ENCODE measurements around the gene CMTM6. TPM values are rescaled to one million over a fixed set of nuclear protein-coding genes. Genes with fewer than 3 reads are reported as not detected.
A peak's percentile ranks its signal among the peaks of the same experiment; 100 is the strongest.

The CMTM6 gene
- total RNA-seq, 1 donor from 2014 or later: 70.2 TPM

- Mint-ChIP-seq H3K36me3 (no peaks in the 10 kb centered on the region), H3K27me3 (ENCODE audit: insufficient read depth, low read depth) (peaks cover 5% of the 10 kb centered on the region), H3K4me1 (peaks cover 11% of the 10 kb centered on the region), H3K27ac (no peak overlapping the region), H3K4me3 (no peak overlapping the region), H3K9me3 (no peaks in the 10 kb centered on the region)
- no peak overlapping the region for H3K9ac ChIP-seq
- H3K4me2 ChIP-seq: no peak overlapping the region
- H3K27ac ChIP-seq: no peak overlapping the region
- no peaks in the 10 kb centered on the region for H3K4me1 ChIP-seq
- no peaks in the 10 kb centered on the region for H3K9me3 ChIP-seq (ENCODE audit: low read depth)
- no peak for TF ChIP-seq EZH2 (IDR thresholded peaks at IDR 0.05)
- no peak for TF ChIP-seq CTCF (IDR thresholded peaks at IDR 0.05)
- TF ChIP-seq EZH2phosphoT487 (IDR thresholded peaks at IDR 0.05): no peak
- H2AFZ ChIP-seq (replicated peaks): no peak overlapping the region
- DNase-seq (ENCODE audit: low spot score): no peak
- no peaks in the 10 kb centered on the region for H3K79me2 ChIP-seq (ENCODE audit: low read depth)
- no peaks in the 10 kb centered on the region for H3K27me3 ChIP-seq
- H3K4me3 ChIP-seq: no peak overlapping the region
- no peaks in the 10 kb centered on the region for H4K20me1 ChIP-seq (ENCODE audit: low read depth)
- H3F3A ChIP-seq (ENCODE audit: low read depth): no peaks in the 10 kb centered on the region
- H3K36me3 ChIP-seq: no peaks in the 10 kb centered on the region
Observed at GRCh38 chr3:32434206-32434605, 68.4 kb downstream of the CMTM6 start.

- Mint-ChIP-seq H3K27ac (peak overlapping the region; percentile 5), H3K4me1 (peaks cover 11% of the 10 kb centered on the region), H3K4me3 (no peak overlapping the region), H3K9me3 (no peaks in the 10 kb centered on the region), H3K27me3 (ENCODE audit: insufficient read depth, low read depth) (peaks cover 4% of the 10 kb centered on the region), H3K36me3 (no peaks in the 10 kb centered on the region)
- no peaks in the 10 kb centered on the region for H3K27me3 ChIP-seq
- no peak overlapping the region for H3K9ac ChIP-seq
- no peaks in the 10 kb centered on the region for H4K20me1 ChIP-seq (ENCODE audit: low read depth)
- H3K27ac ChIP-seq: no peak overlapping the region
- H3K36me3 ChIP-seq: no peaks in the 10 kb centered on the region
- H3K4me2 ChIP-seq: no peak overlapping the region
- H3K4me3 ChIP-seq: no peak overlapping the region
- no peaks in the 10 kb centered on the region for H3K4me1 ChIP-seq
- H3F3A ChIP-seq (ENCODE audit: low read depth): no peaks in the 10 kb centered on the region
- no peaks in the 10 kb centered on the region for H3K79me2 ChIP-seq (ENCODE audit: low read depth)
- no peaks in the 10 kb centered on the region for H3K9me3 ChIP-seq (ENCODE audit: low read depth)
- TF ChIP-seq EZH2 (IDR thresholded peaks at IDR 0.05) (no peak), EZH2phosphoT487 (IDR thresholded peaks at IDR 0.05) (no peak), CTCF (IDR thresholded peaks at IDR 0.05) (no peak)
- no peak overlapping the region for H2AFZ ChIP-seq (replicated peaks)
- DNase-seq (ENCODE audit: low spot score): no peak
Observed at GRCh38 chr3:32432711-32433530, 69.7 kb downstream of the CMTM6 start.

- Mint-ChIP-seq H3K36me3 (no peaks in the 10 kb centered on the region), H3K27me3 (ENCODE audit: insufficient read depth, low read depth) (peaks cover 4% of the 10 kb centered on the region), H3K4me3 (no peak overlapping the region), H3K27ac (peak overlapping the region; percentile 33), H3K9me3 (no peaks in the 10 kb centered on the region), H3K4me1 (peaks cover 16% of the 10 kb centered on the region)
- no peak overlapping the region for H3K4me2 ChIP-seq
- no peak overlapping the region for H3K9ac ChIP-seq
- DNase-seq (ENCODE audit: low spot score): no peak
- H3K4me1 ChIP-seq: no peaks in the 10 kb centered on the region
- no peak overlapping the region for H3K27ac ChIP-seq
- no peaks in the 10 kb centered on the region for H4K20me1 ChIP-seq (ENCODE audit: low read depth)
- no peaks in the 10 kb centered on the region for H3K27me3 ChIP-seq
- H2AFZ ChIP-seq (replicated peaks): no peak overlapping the region
- H3F3A ChIP-seq (ENCODE audit: low read depth): no peaks in the 10 kb centered on the region
- no peaks in the 10 kb centered on the region for H3K9me3 ChIP-seq (ENCODE audit: low read depth)
- H3K4me3 ChIP-seq: no peak overlapping the region
- no peaks in the 10 kb centered on the region for H3K79me2 ChIP-seq (ENCODE audit: low read depth)
- TF ChIP-seq EZH2phosphoT487 (IDR thresholded peaks at IDR 0.05): no peak
- no peak for TF ChIP-seq CTCF (IDR thresholded peaks at IDR 0.05)
- TF ChIP-seq EZH2 (IDR thresholded peaks at IDR 0.05): no peak
- H3K36me3 ChIP-seq: no peaks in the 10 kb centered on the region
Observed at GRCh38 chr3:32432045-32432710, 70.5 kb downstream of the CMTM6 start.
